Stimulated activated CD4-positive, alpha-beta T cell treated with anti-CD3 and anti-CD28 coated beads, Interleukin-1b, Interleukin-23, amount 100 ng/mL, for 48 hours (primary cell): ENCODE measurements around the gene PODN.

Experiments
- DNase-seq: peaks from one replicate; pipeline ENCODE4 v3.0.0-alpha.2; 2020

PODN gene

GRCh38 chr1:53076165-53076564 lies 14.2 kb downstream of the PODN start:
- DNase-seq: no peak

GRCh38 chr1:53076721-53077598 lies 14.9 kb downstream of the PODN start:
- no peak for DNase-seq

- DNase-seq: no peak
Observed at GRCh38 chr1:53077599-53077965, 15.6 kb downstream of the PODN start.

DNA sequence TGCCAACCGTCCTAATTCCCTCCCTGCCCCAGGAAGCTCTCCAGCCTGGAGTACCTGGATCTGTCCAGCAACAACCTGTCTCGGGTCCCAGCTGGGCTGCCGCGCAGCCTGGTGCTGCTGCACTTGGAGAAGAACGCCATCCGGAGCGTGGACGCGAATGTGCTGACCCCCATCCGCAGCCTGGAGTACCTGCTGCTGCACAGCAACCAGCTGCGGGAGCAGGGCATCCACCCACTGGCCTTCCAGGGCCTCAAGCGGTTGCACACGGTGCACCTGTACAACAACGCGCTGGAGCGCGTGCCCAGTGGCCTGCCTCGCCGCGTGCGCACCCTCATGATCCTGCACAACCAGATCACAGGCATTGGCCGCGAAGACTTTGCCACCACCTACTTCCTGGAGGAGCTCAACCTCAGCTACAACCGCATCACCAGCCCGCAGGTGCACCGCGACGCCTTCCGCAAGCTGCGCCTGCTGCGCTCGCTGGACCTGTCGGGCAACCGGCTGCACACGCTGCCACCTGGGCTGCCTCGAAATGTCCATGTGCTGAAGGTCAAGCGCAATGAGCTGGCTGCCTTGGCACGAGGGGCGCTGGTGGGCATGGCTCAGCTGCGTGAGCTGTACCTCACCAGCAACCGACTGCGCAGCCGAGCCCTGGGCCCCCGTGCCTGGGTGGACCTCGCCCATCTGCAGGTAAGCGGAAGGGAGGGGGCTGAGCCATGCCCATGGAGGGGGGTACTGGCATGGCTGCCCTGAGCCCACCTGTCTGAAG lies 16.5 kb downstream of the PODN start:
- no peak for DNase-seq

DNA sequence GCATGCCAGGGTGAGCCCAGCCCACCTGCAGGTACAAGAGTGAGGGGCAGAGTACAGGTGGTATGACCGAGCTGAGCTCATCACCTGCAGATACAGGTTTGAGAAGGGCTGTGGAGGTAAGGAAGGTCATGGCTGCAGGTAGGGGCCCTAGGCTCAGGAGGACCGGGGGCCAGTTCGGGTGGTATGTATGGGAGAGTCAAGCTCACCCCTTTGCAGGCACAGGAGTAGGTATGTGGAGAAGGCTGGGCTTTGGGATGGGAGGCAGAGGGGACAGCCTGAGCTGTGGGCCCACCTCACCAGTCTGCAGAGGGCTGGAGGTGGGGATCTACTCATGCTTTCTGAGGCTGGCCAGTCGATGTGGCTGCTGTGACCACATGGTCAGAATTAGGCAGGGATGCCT lies 17.2 kb downstream of the PODN start:
- no peak for DNase-seq

GRCh38 chr1:53080041-53080440 lies 18.0 kb downstream of the PODN start:
- no peak for DNase-seq

GRCh38 chr1:53080769-53081168 lies 18.8 kb downstream of the PODN start:
- no peak for DNase-seq

GRCh38 chr1:53081384-53082066 lies 19.5 kb downstream of the PODN start:
- no peak for DNase-seq

GRCh38 chr1:53082826-53083455 lies 20.9 kb downstream of the PODN start:
- no peak for DNase-seq

GRCh38 chr1:53083636-53084588 lies 21.9 kb downstream of the PODN start:
- DNase-seq: no peak

GRCh38 chr1:53084589-53084971 lies 22.6 kb downstream of the PODN start:
- no peak for DNase-seq

DNA sequence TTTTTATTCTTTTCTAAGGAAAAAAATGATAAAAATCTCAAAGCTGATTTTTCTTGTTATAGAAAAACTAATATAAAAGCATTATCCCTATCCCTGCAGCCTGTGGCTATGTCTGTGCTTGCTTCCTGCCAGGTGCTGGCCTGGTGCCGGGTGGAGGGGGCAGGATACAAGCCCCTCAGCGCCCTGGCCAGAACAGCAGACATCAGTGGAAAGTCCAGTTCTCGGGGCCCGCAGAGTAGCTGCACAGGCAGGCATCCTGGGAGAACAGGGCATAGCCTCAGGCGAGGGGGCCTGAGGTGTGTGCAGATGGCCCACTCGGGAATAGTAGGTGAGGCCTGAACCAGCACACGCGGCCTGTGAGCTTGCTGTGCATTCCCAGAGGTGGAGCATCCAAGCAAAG lies 23.4 kb downstream of the PODN start:
- DNase-seq: no peak

DNA sequence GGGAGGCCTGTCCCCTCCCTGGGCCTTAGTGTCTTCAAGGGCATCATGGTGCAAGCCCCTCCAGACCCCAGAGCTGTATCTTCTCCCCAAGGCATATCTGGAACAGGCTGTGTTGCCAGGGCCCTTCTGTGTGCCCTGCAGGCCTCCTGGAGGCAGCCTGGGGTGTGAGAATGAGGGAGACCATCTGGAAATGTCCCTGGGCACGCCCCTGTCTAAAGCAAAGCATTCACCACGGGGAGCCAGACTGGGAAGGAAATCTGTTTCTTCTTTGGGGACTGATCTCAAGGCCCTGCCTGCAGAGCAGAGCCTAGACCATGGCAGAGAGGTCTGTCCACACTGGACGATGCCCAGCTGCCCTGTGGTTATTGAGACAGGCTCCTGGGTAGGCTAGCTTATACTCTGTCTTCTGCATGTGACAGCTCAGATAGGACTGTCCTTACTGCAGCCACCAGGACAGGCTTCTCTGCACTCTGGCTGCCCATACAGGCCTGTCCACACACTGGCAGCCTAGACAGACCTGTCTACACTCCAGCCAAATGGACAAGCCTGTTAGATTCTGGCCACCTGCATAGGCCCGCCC lies 24.6 kb downstream of the PODN start:
- DNase-seq: no peak

DNA sequence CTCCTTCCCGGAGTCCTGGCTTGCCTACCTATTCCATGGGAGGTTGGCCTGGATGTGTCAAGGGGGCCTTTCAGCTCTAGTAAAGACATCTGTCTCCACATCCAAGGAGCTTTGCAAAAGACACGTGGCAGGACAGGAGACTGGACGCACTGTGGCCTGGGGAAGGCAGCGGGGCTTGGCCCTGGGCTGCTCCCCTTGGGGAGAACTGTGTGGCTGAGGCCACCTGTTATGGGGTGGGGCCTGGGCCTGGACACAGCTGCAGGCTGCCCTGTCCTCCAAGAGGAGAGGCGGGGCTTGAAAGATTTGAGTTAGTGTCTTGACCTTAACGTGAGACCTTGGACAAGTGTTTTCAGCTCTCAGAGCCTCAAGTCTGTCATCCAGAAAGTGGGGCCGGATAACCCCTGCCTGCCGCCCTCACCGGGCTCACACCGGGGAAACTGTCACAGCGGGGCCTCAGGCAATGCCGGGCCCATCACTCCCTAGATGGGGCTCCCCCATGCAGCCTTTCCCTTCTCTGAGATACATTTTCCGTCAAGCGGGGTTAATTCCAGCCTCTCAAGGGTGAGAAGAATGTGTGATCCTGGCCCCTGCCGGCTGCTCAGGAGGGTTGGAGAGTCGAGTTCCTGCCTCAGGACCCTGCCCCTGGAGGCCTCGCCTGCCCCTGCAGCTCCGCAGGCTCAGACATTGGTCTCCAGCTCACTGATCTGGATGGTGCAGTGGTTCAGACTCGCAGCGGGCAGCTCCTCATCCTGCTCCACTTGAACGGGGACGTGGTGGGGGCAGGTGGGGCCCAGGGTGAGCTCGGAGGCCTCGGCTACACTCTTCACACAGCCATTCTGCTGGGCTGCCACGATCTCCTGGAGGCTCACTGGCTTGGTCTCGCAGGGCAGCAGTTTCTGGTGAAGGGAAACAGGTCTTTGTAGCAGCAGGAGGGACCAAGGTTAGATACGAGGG lies 25.6 kb downstream of the PODN start:
- DNase-seq: no peak

- DNase-seq: no peak
Observed at GRCh38 chr1:53088616-53089300, 26.7 kb downstream of the PODN start.

GRCh38 chr1:53089478-53090226 lies 27.6 kb downstream of the PODN start:
- DNase-seq: no peak

DNA sequence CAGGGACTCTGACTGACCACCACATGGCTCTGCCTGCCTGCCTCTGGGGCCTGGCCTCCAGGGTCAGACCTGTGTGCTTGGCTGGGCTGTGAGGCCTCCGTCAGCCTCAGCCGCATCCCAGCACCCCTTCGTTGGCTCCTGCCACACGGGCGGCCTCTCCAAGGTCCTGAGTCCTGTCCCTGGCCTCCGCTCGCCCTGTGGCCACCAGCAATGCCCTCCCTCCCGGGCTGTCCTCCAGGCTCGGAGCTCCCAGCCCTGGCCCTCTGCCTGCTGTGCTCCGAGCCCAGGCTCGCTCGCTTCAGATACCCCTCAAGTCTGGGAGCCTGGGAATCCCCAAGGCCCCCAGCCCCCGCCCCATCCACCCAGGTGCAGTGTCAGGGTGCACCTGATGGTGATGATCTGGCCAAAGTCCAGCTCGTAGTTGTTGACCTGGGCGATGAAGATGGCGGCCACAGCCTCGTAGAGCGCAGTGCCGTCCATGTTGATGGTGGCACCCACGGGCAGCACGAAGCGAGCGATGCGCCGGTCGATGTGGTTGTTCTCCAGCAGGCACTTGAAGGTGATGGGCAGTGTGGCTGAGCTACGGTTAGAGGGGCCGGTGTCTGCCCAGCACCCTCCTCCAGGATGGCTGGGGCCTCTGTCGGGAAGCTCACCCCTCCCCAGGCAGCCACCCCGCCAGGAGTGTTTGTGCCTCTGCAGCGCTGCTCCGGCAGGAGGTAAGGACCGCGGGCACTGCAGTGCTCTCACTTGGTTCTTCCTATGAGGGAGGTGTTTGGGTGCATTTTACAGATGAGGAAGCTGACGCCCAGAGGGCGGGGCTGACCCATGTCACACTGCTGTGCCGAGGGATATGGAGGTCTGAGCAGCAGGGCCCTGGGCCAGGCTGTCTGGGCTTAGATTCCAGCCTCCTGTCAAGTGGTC lies 28.5 kb downstream of the PODN start:
- no peak for DNase-seq
